ENCODE results near the gene ARHGEF4.
"Not testable (repeated sequence)": the region's sequence is repeated elsewhere in the genome, so short reads cannot be mapped to it uniquely, and the experiment has no call there.

Gene ARHGEF4

GRCh38 chr2:130977461-130978050 lies 140.8 kb downstream of the ARHGEF4 start:
- no peak for DNase-seq (ENCODE audit: low read depth)
- TF ChIP-seq CTCF (conservative IDR thresholded peaks at IDR 0.05; ENCODE audit: control insufficient read depth, insufficient read depth, low read depth, low read length) = no peak
- H3K4me3 ChIP-seq (ENCODE audit: control insufficient read depth, low read depth, low read length) = no peak overlapping the region

- no peak for DNase-seq (ENCODE audit: low read depth)
- no peak for TF ChIP-seq CTCF (conservative IDR thresholded peaks at IDR 0.05; ENCODE audit: control insufficient read depth, insufficient read depth, low read depth, low read length)
- no peak overlapping the region for H3K4me3 ChIP-seq (ENCODE audit: control insufficient read depth, low read depth, low read length)
These were observed 145.0 kb downstream of the ARHGEF4 start for GRCh38 chr2:130981667-130982066.

- no peak for TF ChIP-seq CTCF (conservative IDR thresholded peaks at IDR 0.05; ENCODE audit: control insufficient read depth, insufficient read depth, low read depth, low read length)
- no peak overlapping the region for H3K4me3 ChIP-seq (ENCODE audit: control insufficient read depth, low read depth, low read length)
- no peak for DNase-seq (ENCODE audit: low read depth)
These were observed 148.6 kb downstream of the ARHGEF4 start for GRCh38 chr2:130985206-130985780.

DNA sequence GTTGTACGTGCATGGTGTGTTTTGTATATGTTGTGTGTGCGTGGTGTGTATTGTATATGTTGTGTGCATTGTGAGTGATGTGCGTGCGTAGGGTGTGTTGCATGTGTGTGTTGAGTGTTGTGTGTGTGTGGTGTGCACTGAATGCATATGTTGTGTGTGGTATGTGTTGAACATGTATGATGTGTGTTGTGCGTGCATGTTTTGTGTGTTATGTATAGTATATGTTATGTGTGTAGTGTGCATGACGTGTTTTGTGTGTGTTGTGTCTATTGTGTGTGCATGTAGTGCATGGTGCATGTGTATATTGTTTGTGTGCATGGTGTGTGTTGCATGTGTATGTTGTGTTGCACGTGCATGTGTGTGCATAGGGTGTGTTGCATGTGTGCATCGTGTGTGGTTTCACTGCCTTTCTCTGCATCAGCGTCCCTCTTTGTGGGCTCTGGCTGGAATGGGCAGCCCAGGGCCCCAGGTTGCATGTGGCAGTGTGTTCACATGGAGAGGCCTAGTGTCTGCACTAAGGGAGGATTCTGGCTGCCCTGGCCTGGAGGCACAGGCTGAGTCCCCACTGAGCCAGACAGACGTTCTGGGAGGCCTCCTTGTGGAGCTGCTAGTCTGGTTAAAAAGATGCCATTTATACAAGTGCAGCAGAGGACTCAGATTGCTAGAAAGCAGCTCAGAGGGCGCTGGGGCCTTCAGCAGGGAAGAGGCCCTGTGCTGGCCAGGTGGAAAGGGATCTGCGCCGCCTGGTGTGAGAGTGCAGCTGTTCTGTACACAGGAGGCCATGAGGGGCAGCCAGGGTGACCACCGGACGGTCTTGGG lies 149.3 kb downstream of the ARHGEF4 start:
- no peak overlapping the region for H3K4me3 ChIP-seq (ENCODE audit: control insufficient read depth, low read depth, low read length)
- no peak for DNase-seq (ENCODE audit: low read depth)
- TF ChIP-seq CTCF (conservative IDR thresholded peaks at IDR 0.05; ENCODE audit: control insufficient read depth, insufficient read depth, low read depth, low read length) = no peak

DNA sequence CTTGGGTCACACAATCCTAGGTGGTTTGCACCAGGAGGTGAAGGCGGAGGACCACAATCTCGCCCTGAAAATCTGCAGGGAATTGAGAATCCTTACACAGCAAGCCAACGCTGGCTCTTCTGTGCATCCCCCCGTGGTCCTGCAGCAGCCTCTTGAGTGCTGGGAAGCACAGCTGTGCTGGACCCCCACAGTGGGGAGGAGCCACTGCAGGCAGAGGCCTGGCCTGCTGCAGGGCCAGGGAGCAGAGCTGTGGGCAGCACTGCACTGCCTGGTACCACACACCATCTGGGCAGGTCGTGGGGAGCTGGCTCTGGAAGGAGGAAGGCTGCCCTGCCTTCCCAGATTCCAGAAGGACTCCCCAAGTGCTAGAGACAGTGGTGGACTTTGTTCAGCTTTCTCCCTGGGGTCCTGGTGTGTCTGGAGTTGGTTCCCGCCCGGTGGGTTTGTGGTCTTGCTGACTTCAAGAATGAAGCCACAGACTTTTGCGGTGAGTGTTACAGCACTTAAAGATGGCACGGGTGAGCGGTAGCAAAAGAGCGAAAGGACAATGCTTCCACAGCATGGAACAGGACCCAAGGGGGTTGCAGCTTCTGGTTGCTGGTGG lies 150.3 kb downstream of the ARHGEF4 start:
- DNase-seq (ENCODE audit: low read depth) = no peak
- no peak overlapping the region for H3K4me3 ChIP-seq (ENCODE audit: control insufficient read depth, low read depth, low read length)
- TF ChIP-seq CTCF (conservative IDR thresholded peaks at IDR 0.05; ENCODE audit: control insufficient read depth, insufficient read depth, low read depth, low read length) = no peak

GRCh38 chr2:130987519-130988425 lies 151.1 kb downstream of the ARHGEF4 start:
- H3K4me3 ChIP-seq (ENCODE audit: control insufficient read depth, low read depth, low read length) = no peak overlapping the region
- no peak for DNase-seq (ENCODE audit: low read depth)
- no peak for TF ChIP-seq CTCF (conservative IDR thresholded peaks at IDR 0.05; ENCODE audit: control insufficient read depth, insufficient read depth, low read depth, low read length)

DNA sequence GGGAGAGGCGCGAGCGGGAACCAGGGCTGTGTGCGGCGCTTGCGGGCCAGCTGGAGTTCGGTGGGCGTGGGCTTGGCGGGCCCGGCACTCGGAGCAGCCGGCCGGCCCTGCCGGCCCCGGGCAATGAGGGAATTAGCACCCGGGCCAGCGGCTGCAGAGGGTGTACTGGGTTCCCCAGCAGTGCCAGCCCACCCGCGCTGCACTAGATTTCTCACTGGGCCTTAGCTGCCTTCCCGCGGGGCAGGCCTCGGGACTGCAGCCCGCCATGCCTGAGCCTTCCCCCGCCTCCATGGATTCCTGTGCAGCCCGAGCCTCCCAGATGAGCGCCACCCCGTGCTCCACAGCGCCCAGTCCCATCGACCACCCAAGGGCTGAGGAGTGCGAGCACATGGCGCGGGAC lies 154.7 kb downstream of the ARHGEF4 start:
- DNase-seq (ENCODE audit: low read depth); H3K4me3 ChIP-seq (ENCODE audit: control insufficient read depth, low read depth, low read length): not testable (repeated sequence)

GRCh38 chr2:130992003-130992402 lies 155.3 kb downstream of the ARHGEF4 start:
- not testable (repeated sequence) for DNase-seq (ENCODE audit: low read depth); H3K4me3 ChIP-seq (ENCODE audit: control insufficient read depth, low read depth, low read length)

All from fibroblast of mammary gland (primary cell).